ENCODE results near the gene CDIPT.

CDIPT gene

GRCh38 chr16:29898135-29898803 lies 35.2 kb upstream of the CDIPT start:
- Histone ChIP-seq H2AFZ (ENCODE audit: low read depth) (no peak overlapping the region), H3K9ac (no peak overlapping the region), H3K4me3 (IDR thresholded peaks at IDR 0.05; ENCODE audit: insufficient read depth, low read depth, low read length) (no peak overlapping the region), H3K36me3 (ENCODE audit: insufficient read depth) (no peaks in the 10 kb centered on the region), H3K4me2 (no peak overlapping the region), H3K27ac (no peak overlapping the region), H3K4me1 (ENCODE audit: low read depth, poor library complexity, severe bottlenecking) (peaks cover 4% of the 10 kb centered on the region), H3K27me3 (ENCODE audit: insufficient read depth, low read depth) (peaks cover 57% of the 10 kb centered on the region), H4K20me1 (ENCODE audit: insufficient read depth) (no peaks in the 10 kb centered on the region), H3K79me2 (ENCODE audit: insufficient read depth, low read depth) (no peaks in the 10 kb centered on the region)
- TF ChIP-seq, protein P1, sequence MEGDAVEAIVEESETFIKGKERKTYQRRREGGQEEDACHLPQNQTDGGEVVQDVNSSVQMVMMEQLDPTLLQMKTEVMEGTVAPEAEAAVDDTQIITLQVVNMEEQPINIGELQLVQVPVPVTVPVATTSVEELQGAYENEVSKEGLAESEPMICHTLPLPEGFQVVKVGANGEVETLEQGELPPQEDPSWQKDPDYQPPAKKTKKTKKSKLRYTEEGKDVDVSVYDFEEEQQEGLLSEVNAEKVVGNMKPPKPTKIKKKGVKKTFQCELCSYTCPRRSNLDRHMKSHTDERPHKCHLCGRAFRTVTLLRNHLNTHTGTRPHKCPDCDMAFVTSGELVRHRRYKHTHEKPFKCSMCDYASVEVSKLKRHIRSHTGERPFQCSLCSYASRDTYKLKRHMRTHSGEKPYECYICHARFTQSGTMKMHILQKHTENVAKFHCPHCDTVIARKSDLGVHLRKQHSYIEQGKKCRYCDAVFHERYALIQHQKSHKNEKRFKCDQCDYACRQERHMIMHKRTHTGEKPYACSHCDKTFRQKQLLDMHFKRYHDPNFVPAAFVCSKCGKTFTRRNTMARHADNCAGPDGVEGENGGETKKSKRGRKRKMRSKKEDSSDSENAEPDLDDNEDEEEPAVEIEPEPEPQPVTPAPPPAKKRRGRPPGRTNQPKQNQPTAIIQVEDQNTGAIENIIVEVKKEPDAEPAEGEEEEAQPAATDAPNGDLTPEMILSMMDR (conservative IDR thresholded peaks at IDR 0.05; ENCODE audit: low read depth, low read length), result no peak

DNA sequence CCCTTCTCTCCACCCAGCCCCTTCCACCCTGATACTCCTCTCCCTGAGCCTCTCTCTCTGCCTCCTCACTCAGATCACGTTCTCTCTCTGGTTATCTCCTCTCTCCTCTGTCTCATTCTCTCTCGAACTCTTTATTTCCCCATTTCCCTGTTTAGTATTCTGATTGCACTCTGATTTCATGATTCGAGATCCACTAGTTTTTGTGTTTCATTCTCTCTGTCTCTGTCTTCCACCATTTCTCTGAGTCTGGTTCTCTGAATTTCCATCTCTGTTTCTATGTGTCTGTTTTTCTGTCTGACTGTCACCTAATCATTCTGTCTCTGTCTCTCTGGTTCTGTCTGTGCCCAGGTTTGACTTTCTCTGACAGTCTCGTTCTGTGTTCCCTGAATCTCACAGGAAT lies 34.3 kb upstream of the CDIPT start:
- Histone ChIP-seq H3K4me3 (IDR thresholded peaks at IDR 0.05; ENCODE audit: insufficient read depth, low read depth, low read length) (no peak overlapping the region), H3K27me3 (ENCODE audit: insufficient read depth, low read depth) (peaks cover 57% of the 10 kb centered on the region)
- TF ChIP-seq, protein P1 (conservative IDR thresholded peaks at IDR 0.05; ENCODE audit: low read depth, low read length), result no peak

DNA sequence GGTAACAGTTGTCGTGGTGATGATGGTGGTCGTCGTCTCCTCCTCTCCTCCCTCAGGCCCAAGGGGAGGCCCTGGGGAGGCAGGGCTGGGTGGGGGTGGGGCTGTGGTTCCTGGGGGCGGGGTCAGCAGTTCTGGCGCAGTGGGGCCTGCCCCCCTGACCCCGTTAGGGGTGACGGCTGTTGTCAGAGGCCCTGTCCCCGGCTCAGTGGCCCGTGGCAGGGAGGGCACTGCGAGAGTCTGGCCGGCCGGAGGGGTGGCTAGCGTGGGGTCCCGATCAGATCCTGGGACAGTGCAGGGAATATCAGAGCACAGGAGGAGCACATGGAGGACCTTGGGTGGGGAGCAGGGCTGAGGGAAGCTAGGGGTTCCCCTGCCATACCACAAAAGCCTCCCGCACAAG lies 33.8 kb upstream of the CDIPT start:
- no peaks in the 10 kb centered on the region for H4K20me1 ChIP-seq (ENCODE audit: insufficient read depth)
- H3K27me3 ChIP-seq (ENCODE audit: insufficient read depth, low read depth), result peaks cover 57% of the 10 kb centered on the region
- H3K36me3 ChIP-seq (ENCODE audit: insufficient read depth), result no peaks in the 10 kb centered on the region
- peaks cover 4% of the 10 kb centered on the region for H3K4me1 ChIP-seq (ENCODE audit: low read depth, poor library complexity, severe bottlenecking)
- TF ChIP-seq, protein P1 (conservative IDR thresholded peaks at IDR 0.05; ENCODE audit: low read depth, low read length), result no peak
- H2AFZ ChIP-seq (ENCODE audit: low read depth), result no peak overlapping the region
- H3K4me3 ChIP-seq (IDR thresholded peaks at IDR 0.05; ENCODE audit: insufficient read depth, low read depth, low read length), result no peak overlapping the region
- H3K9ac ChIP-seq, result no peak overlapping the region
- H3K4me2 ChIP-seq, result no peak overlapping the region
- no peak overlapping the region for H3K27ac ChIP-seq
- H3K79me2 ChIP-seq (ENCODE audit: insufficient read depth, low read depth), result no peaks in the 10 kb centered on the region

More for the DNA sequence above, 34.3 kb upstream of the CDIPT start:
- Histone ChIP-seq H3K9ac (no peak overlapping the region), H3K79me2 (ENCODE audit: insufficient read depth, low read depth) (no peaks in the 10 kb centered on the region), H3K36me3 (ENCODE audit: insufficient read depth) (no peaks in the 10 kb centered on the region), H3K4me1 (ENCODE audit: low read depth, poor library complexity, severe bottlenecking) (peaks cover 4% of the 10 kb centered on the region), H3K27ac (no peak overlapping the region), H3K4me2 (no peak overlapping the region), H2AFZ (ENCODE audit: low read depth) (no peak overlapping the region), H4K20me1 (ENCODE audit: insufficient read depth) (no peaks in the 10 kb centered on the region)

- no peaks in the 10 kb centered on the region for H3K4me1 ChIP-seq (ENCODE audit: low read depth, poor library complexity, severe bottlenecking)
- H3K9ac ChIP-seq, result no peak overlapping the region
- no peaks in the 10 kb centered on the region for H4K20me1 ChIP-seq (ENCODE audit: insufficient read depth)
- H3K79me2 ChIP-seq (ENCODE audit: insufficient read depth, low read depth), result no peaks in the 10 kb centered on the region
- H3K27ac ChIP-seq, result no peak overlapping the region
- TF ChIP-seq, protein P1 (conservative IDR thresholded peaks at IDR 0.05; ENCODE audit: low read depth, low read length), result no peak
- peaks cover 53% of the 10 kb centered on the region for H3K27me3 ChIP-seq (ENCODE audit: insufficient read depth, low read depth)
- no peaks in the 10 kb centered on the region for H3K36me3 ChIP-seq (ENCODE audit: insufficient read depth)
- H2AFZ ChIP-seq (ENCODE audit: low read depth), result no peak overlapping the region
- no peak overlapping the region for H3K4me3 ChIP-seq (IDR thresholded peaks at IDR 0.05; ENCODE audit: insufficient read depth, low read depth, low read length)
- no peak overlapping the region for H3K4me2 ChIP-seq
These were observed 31.3 kb upstream of the CDIPT start for GRCh38 chr16:29894352-29894751.
